ENCODE data around the gene PPP2R2C.

GRCh38 chr4:6516281-6516680, 43.9 kb upstream of the PPP2R2C start:
- TF ChIP-seq POLR2A (IDR thresholded peaks at IDR 0.05) (no peak), CTCF (IDR thresholded peaks at IDR 0.05) (no peak)

All from heart left ventricle (tissue), 13 donors.